ENCODE data around the gene CTBP2. TPM values are rescaled to one million over a fixed set of nuclear protein-coding genes. Genes with fewer than 3 reads are reported as not detected.

CTBP2 gene
- total RNA-seq, 1 experiment from 2014 or later = 97.2 TPM

DNA sequence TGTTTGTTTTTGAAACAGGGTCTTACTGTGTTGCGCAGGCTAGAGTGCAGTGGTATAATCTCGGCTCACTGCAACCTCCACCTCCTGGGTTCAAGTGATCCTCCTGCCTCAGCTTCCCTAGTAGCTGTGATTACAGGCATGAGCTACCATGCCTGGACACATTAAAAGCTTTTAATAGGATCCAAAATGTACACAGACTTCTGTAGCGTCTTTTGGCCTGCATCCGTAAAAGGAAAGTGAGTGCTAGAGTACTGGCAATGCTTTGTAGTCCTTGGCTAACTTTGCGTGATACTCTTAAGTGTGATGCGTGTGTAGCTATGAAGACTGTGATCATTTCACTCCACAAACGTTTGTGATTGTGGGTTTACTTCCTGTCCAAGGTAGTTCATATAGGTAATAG is 205.1 kb downstream of the CTBP2 start:
- H3K27me3 Mint-ChIP-seq (ENCODE audit: insufficient read depth, unreplicated experiment) = no peaks in the 10 kb centered on the region
- no TSS peak for BruUV-seq (replicated peaks)
- peaks cover 22% of the 10 kb centered on the region for H3K36me3 Mint-ChIP-seq (ENCODE audit: insufficient read depth, unreplicated experiment)
- no peak for DNase-seq
- Histone ChIP-seq H3K36me3 (ENCODE audit: control insufficient read depth, insufficient read depth, low read length) (no peaks in the 10 kb centered on the region; the same call in 1 of the 2 replicates), H3K9me3 (no peaks in the 10 kb centered on the region), H3K4me1 (no peaks in the 10 kb centered on the region; the same call in 1 of the 2 replicates), H3K27me3 (replicated peaks; ENCODE audit: control insufficient read depth, insufficient read depth, low read length) (no peaks in the 10 kb centered on the region), H3K4me3 (ENCODE audit: low read depth, low read length) (no peak overlapping the region)
- intact Hi-C loops (cut with micrococcal nuclease; ENCODE audit: unreplicated experiment) = no loop called here
- no peak overlapping the region for H3K4me3 Mint-ChIP-seq (ENCODE audit: unreplicated experiment)
- ChIA-PET POLR2A (no interaction called here), CTCF (interaction anchor here (0.7 kb wide), 1 partner anchor 11 kb away, joined by 3 read pairs; no protein-coding TSS in a partner anchor)
- no peaks in the 10 kb centered on the region for H3K9me3 Mint-ChIP-seq (ENCODE audit: unreplicated experiment)
- TF ChIP-seq, protein P1, sequence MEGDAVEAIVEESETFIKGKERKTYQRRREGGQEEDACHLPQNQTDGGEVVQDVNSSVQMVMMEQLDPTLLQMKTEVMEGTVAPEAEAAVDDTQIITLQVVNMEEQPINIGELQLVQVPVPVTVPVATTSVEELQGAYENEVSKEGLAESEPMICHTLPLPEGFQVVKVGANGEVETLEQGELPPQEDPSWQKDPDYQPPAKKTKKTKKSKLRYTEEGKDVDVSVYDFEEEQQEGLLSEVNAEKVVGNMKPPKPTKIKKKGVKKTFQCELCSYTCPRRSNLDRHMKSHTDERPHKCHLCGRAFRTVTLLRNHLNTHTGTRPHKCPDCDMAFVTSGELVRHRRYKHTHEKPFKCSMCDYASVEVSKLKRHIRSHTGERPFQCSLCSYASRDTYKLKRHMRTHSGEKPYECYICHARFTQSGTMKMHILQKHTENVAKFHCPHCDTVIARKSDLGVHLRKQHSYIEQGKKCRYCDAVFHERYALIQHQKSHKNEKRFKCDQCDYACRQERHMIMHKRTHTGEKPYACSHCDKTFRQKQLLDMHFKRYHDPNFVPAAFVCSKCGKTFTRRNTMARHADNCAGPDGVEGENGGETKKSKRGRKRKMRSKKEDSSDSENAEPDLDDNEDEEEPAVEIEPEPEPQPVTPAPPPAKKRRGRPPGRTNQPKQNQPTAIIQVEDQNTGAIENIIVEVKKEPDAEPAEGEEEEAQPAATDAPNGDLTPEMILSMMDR (IDR thresholded peaks at IDR 0.05; ENCODE audit: insufficient read depth in 1 of 2, low read depth in 1 of 2, low read length in 1 of 2, severe bottlenecking in 1 of 2, unreplicated experiment in 1 of 2) = no peak
- no peak overlapping the region for H3K27ac Mint-ChIP-seq (ENCODE audit: unreplicated experiment)
- peaks cover 7% of the 10 kb centered on the region for H3K4me1 Mint-ChIP-seq (ENCODE audit: low read depth, unreplicated experiment)

DNA sequence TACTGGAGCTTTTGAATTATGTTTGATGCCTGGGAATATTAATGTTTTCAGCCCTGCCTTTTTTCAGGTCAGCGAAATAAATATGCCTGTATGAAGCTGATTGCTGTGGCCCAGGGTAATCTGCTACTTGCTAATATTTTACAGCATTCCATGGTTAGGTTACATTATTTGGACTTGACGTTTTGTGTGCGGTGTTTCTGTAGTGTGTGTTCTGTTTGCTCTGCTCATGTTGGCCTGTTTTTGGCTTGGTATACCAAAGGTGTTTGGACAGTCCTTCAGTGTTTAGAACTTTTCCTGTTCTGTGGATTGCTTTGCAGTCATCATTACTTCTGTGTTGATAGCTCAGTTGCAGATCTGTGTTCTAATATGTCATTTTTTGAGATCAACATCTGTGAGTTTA is 206.9 kb downstream of the CTBP2 start:
- intact Hi-C loops (cut with micrococcal nuclease; ENCODE audit: unreplicated experiment) = no loop called here
- H3K9me3 Mint-ChIP-seq (ENCODE audit: unreplicated experiment) = no peaks in the 10 kb centered on the region
- BruUV-seq (replicated peaks) = no TSS peak
- Histone ChIP-seq H3K9me3 (no peaks in the 10 kb centered on the region), H3K4me1 (no peaks in the 10 kb centered on the region), H3K27me3 (replicated peaks; ENCODE audit: control insufficient read depth, insufficient read depth, low read length) (no peaks in the 10 kb centered on the region), H3K4me3 (ENCODE audit: low read depth, low read length) (no peak overlapping the region), H3K36me3 (ENCODE audit: control insufficient read depth, insufficient read depth, low read length) (no peaks in the 10 kb centered on the region; the same call in none of the 2 replicates)
- peaks cover 7% of the 10 kb centered on the region for H3K4me1 Mint-ChIP-seq (ENCODE audit: low read depth, unreplicated experiment)
- DNase-seq = no peak
- TF ChIP-seq, protein P1 (IDR thresholded peaks at IDR 0.05; ENCODE audit: insufficient read depth in 1 of 2, low read depth in 1 of 2, low read length in 1 of 2, severe bottlenecking in 1 of 2, unreplicated experiment in 1 of 2) = no peak
- ChIA-PET CTCF (interaction anchor here (0.7 kb wide), 1 partner anchor 35 kb away, joined by 8 read pairs; no protein-coding TSS in a partner anchor), POLR2A (interaction anchor here (0.5 to 0.6 kb wide), 2 partner anchors 37 to 49 kb away, joined by 3 to 10 read pairs; no protein-coding TSS in a partner anchor)
- H3K27me3 Mint-ChIP-seq (ENCODE audit: insufficient read depth, unreplicated experiment) = no peaks in the 10 kb centered on the region
- no peak overlapping the region for H3K4me3 Mint-ChIP-seq (ENCODE audit: unreplicated experiment)
- H3K36me3 Mint-ChIP-seq (ENCODE audit: insufficient read depth, unreplicated experiment) = peaks cover 20% of the 10 kb centered on the region
- H3K27ac Mint-ChIP-seq (ENCODE audit: unreplicated experiment) = peak overlapping the region; percentile 60

DNA sequence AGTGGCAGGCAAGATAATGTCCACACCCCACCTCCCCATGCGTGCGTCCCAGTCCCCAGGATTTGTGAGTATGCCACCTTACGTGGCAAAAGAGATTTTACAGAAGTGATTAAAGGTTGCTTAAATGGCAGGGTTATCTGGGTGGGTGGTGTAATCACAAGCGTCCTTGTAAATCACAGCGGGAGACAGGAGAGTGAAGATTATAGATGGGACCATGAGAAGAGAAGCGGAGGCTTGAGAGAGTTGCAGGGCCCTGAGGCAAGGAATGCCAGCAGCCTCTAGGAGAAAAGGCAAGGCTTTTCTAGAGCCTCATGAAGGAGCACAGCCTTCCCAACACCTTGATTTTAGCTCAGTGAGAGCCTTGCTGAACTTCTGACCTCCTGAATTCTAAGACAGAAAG is 208.2 kb downstream of the CTBP2 start:
- peaks cover 18% of the 10 kb centered on the region for H3K36me3 Mint-ChIP-seq (ENCODE audit: insufficient read depth, unreplicated experiment)
- POLR2A ChIA-PET = no interaction called here
- no peak overlapping the region for H3K27ac Mint-ChIP-seq (ENCODE audit: unreplicated experiment)
- no peaks in the 10 kb centered on the region for H3K27me3 Mint-ChIP-seq (ENCODE audit: insufficient read depth, unreplicated experiment)
- no peak for DNase-seq
- H3K4me1 Mint-ChIP-seq (ENCODE audit: low read depth, unreplicated experiment) = peaks cover 7% of the 10 kb centered on the region
- intact Hi-C loops (cut with micrococcal nuclease; ENCODE audit: unreplicated experiment) = no loop called here
- Histone ChIP-seq H3K27me3 (replicated peaks; ENCODE audit: control insufficient read depth, insufficient read depth, low read length) (no peaks in the 10 kb centered on the region), H3K4me1 (no peaks in the 10 kb centered on the region), H3K36me3 (ENCODE audit: control insufficient read depth, insufficient read depth, low read length) (no peaks in the 10 kb centered on the region; the same call in none of the 2 replicates), H3K9me3 (no peaks in the 10 kb centered on the region), H3K4me3 (ENCODE audit: low read depth, low read length) (no peak overlapping the region)
- CTCF ChIA-PET = interaction anchor here (0.7 kb wide), 1 partner anchor 302 kb away, joined by 3 read pairs; no protein-coding TSS in a partner anchor
- TF ChIP-seq, protein P1 (IDR thresholded peaks at IDR 0.05; ENCODE audit: insufficient read depth in 1 of 2, low read depth in 1 of 2, low read length in 1 of 2, severe bottlenecking in 1 of 2, unreplicated experiment in 1 of 2) = no peak
- no peaks in the 10 kb centered on the region for H3K9me3 Mint-ChIP-seq (ENCODE audit: unreplicated experiment)
- BruUV-seq (replicated peaks) = no TSS peak
- H3K4me3 Mint-ChIP-seq (ENCODE audit: unreplicated experiment) = no peak overlapping the region
